SK-N-SH (cell line): Measurements from ENCODE around the gene LMTK2.

ENCODE experiments used
- CHD2 ChIP-seq: fragments of 150-350 bp; IDR thresholded peaks from 2 replicates; pipeline ENCODE4 v1.6.1; 2018; ENCODE audit warnings: low read length; ENCODE audit not compliant: partially characterized antibody
- EP300 ChIP-seq, 2 experiments: IDR thresholded peaks; 2 replicates each; pipeline versions ENCODE4 v1.4.0 to v1.6.1; 2012; ENCODE audit warnings: borderline replicate concordance in 1 of 2, low read depth in 1 of 2, low read length in 1 of 2
- EZH2phosphoT487 ChIP-seq: fragments of 200-600 bp; sonication (generic); IDR thresholded peaks from 2 replicates; pipeline ENCODE4 v1.6.1; 2017; ENCODE audit warnings: low read depth, mixed run types, mild to moderate bottlenecking, antibody characterized with exemption, moderate library complexity, borderline replicate concordance
- GABPA ChIP-seq: IDR thresholded peaks from 2 replicates; pipeline ENCODE4 v1.4.0; 2012; ENCODE audit warnings: low read depth, mild to moderate bottlenecking
- TF ChIP-seq, protein P1 (sequence below): fragments of 200-600 bp; sonication (generic); IDR thresholded peaks from 2 replicates; pipeline ENCODE4 v1.6.1; 2017; ENCODE audit warnings: antibody characterized with exemption, mild to moderate bottlenecking, moderate library complexity
- TF ChIP-seq, protein P2 (sequence below): IDR thresholded peaks from 2 replicates; pipeline ENCODE4; 2012

DNA sequence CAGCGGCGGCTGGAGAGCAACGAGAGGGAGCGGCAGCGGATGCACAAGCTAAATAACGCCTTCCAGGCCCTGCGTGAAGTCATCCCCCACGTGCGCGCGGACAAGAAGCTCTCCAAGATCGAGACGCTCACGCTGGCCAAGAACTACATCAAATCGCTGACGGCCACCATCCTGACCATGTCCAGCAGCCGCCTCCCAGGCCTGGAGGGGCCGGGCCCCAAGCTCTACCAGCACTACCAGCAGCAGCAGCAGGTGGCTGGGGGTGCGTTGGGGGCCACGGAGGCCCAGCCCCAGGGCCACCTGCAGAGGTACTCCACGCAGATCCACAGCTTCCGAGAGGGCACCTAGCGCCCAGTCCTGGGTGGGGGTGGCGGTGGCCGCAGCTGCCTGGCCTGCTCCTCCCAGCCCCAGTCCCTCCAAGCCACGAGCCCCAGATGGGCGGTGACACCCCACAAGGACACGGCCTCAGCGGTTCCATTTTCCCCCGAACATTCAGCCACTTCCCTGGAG is 105.9 kb downstream of the LMTK2 start:
- TF ChIP-seq, protein P1, sequence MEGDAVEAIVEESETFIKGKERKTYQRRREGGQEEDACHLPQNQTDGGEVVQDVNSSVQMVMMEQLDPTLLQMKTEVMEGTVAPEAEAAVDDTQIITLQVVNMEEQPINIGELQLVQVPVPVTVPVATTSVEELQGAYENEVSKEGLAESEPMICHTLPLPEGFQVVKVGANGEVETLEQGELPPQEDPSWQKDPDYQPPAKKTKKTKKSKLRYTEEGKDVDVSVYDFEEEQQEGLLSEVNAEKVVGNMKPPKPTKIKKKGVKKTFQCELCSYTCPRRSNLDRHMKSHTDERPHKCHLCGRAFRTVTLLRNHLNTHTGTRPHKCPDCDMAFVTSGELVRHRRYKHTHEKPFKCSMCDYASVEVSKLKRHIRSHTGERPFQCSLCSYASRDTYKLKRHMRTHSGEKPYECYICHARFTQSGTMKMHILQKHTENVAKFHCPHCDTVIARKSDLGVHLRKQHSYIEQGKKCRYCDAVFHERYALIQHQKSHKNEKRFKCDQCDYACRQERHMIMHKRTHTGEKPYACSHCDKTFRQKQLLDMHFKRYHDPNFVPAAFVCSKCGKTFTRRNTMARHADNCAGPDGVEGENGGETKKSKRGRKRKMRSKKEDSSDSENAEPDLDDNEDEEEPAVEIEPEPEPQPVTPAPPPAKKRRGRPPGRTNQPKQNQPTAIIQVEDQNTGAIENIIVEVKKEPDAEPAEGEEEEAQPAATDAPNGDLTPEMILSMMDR: no peak
- TF ChIP-seq, protein P2, sequence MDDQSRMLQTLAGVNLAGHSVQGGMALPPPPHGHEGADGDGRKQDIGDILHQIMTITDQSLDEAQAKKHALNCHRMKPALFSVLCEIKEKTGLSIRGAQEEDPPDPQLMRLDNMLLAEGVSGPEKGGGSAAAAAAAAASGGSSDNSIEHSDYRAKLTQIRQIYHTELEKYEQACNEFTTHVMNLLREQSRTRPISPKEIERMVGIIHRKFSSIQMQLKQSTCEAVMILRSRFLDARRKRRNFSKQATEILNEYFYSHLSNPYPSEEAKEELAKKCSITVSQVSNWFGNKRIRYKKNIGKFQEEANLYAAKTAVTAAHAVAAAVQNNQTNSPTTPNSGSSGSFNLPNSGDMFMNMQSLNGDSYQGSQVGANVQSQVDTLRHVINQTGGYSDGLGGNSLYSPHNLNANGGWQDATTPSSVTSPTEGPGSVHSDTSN: no peak
- no peak for TF ChIP-seq EP300 (IDR thresholded peaks at IDR 0.05; ENCODE audit: borderline replicate concordance in 1 of 2, low read depth in 1 of 2, low read length in 1 of 2)
- TF ChIP-seq EZH2phosphoT487: no peak
- no peak for TF ChIP-seq CHD2
- TF ChIP-seq GABPA: no peak
